CD4-positive, alpha-beta T cell (primary cell): ENCODE results near the gene OGT. TPM values are rescaled to one million over a fixed set of nuclear protein-coding genes. Genes with fewer than 3 reads are reported as not detected.

Source experiments
- ATAC-seq: fragments of 200-7000 bp; cut with Tn5 transposase; one replicate; pipeline ENCODE4 v1.10.0; 2022; ENCODE audit warnings: mild to moderate bottlenecking; ENCODE audit not compliant: poor library complexity
- CTCF ChIA-PET: fragments of 350-600 bp; sonication (Branson Sonifier 250); formaldehyde crosslinking; loops from one replicate; lab custom pipeline; 2021; ENCODE audit warnings: antibody characterized with exemption, inconsistent platforms; lab: Charles Lee
- POLR2A ChIA-PET: fragments of 350-600 bp; sonication (Branson Sonifier 250); formaldehyde crosslinking; loops from one replicate; lab custom pipeline; 2021; ENCODE audit warnings: antibody characterized with exemption, inconsistent platforms; lab: Charles Lee
- DNase-seq, 14 experiments: peaks; one replicate each; pipeline ENCODE4 v3.0.0-alpha.2; 2013 to 2020; ENCODE audit warnings: mixed read lengths in 2 of 14
- H3K27ac ChIP-seq, 2 donors: one replicate each; pipeline versions ENCODE4 v1.5.1 to v1.7.0; 2013; ENCODE audit warnings: low read length in 2 of 2, low read depth in 1 of 2, mild to moderate bottlenecking in 1 of 2
- H3K27me3 ChIP-seq, 2 experiments: 1 replicate in 1 of 2; 2 replicates in 1 of 2; pipeline versions ENCODE4 v1.6.1 to v1.7.0; 2013; ENCODE audit warnings: low read length in 2 of 2, control low read depth in 1 of 2, mild to moderate bottlenecking in 1 of 2, moderate library complexity in 1 of 2; ENCODE audit not compliant: insufficient read depth in 2 of 2, control insufficient read depth in 1 of 2
- H3K36me3 ChIP-seq: one replicate; pipeline ENCODE4 v1.6.1; 2013; ENCODE audit warnings: low read length, control low read depth; ENCODE audit not compliant: insufficient read depth
- H3K4me1 ChIP-seq: one replicate; pipeline ENCODE4 v1.6.1; 2013; ENCODE audit warnings: low read length, control low read depth; ENCODE audit not compliant: insufficient read depth
- H3K4me3 ChIP-seq: one replicate; pipeline ENCODE4 v1.5.1; 2013; ENCODE audit warnings: mild to moderate bottlenecking, low read length, moderate library complexity
- H3K9me3 ChIP-seq, 2 experiments: 1 replicate in 1 of 2; 2 replicates in 1 of 2; pipeline versions ENCODE4 v1.6.1 to v1.7.0; 2013; ENCODE audit warnings: low read length in 2 of 2, mild to moderate bottlenecking in 2 of 2, control low read depth in 1 of 2, moderate library complexity in 1 of 2; ENCODE audit not compliant: control insufficient read depth in 1 of 2, insufficient read depth in 1 of 2
- H3K27ac Mint-ChIP-seq: one replicate; pipeline ENCODE4 v1.8.0; 2020; ENCODE audit warnings: mixed read lengths
- H3K27me3 Mint-ChIP-seq: one replicate; pipeline ENCODE4 v1.8.0; 2021; ENCODE audit warnings: mixed read lengths
- H3K36me3 Mint-ChIP-seq: one replicate; pipeline ENCODE4 v1.8.0; 2021; ENCODE audit warnings: low read depth, mixed read lengths
- H3K4me1 Mint-ChIP-seq: one replicate; pipeline ENCODE4 v1.8.0; 2021; ENCODE audit warnings: low read depth, mixed read lengths
- H3K4me3 Mint-ChIP-seq: one replicate; pipeline ENCODE4 v1.8.0; 2020; ENCODE audit warnings: mild to moderate bottlenecking, mixed read lengths
- H3K9me3 Mint-ChIP-seq: one replicate; pipeline ENCODE4 v1.8.0; 2020; ENCODE audit warnings: mixed read lengths
- intact Hi-C, 2 experiments: fragments of 100-400 bp; cut with DNase I in 1 of 2; cut with micrococcal nuclease in 1 of 2; formaldehyde crosslinking; loops; one replicate each; pipeline versions ENCODE4 v1.15.1 to v1.9.0; 2023 to 2025; cut with DNase I, micrococcal nuclease
- total RNA-seq, 174 experiments: library from RNA in 2 of 174; stranded (reverse) in 2 of 174; gene quantifications; one replicate each; pipeline ENCODE4 v1.2.3 and lab custom pipeline; 2021 to 2026
- TF ChIP-seq, protein P1 (sequence below): fragments of 200-600 bp; IDR thresholded peaks from one replicate; pipeline ENCODE4 v1.8.0; 2022; ENCODE audit warnings: antibody characterized with exemption, mild to moderate bottlenecking

The OGT gene
- total RNA-seq, 2 experiments from 2014 or later = 279 to 295 TPM

DNA sequence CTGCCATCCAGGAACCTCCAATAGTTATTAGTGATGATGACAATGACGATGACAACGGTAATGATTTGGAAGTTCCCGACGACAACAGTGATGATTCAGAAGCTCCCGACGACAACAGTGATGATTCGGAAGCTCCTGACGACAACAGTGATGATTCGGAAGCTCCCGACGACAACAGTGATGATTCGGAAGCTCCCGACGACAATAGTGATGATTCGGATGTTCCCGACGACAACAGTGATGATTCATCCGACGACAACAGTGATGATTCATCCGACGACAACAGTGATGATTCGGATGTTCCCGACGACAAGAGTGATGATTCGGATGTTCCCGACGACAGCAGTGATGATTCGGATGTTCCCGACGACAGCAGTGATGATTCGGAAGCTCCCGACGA lies 70.7 kb downstream of the OGT start:
- no peaks in the 10 kb centered on the region for H3K27me3 Mint-ChIP-seq
- no peak overlapping the region for H3K27ac ChIP-seq
- no peak overlapping the region for H3K4me3 Mint-ChIP-seq
- peaks cover 81% of the 10 kb centered on the region for H3K36me3 Mint-ChIP-seq
- DNase-seq (peak in 1 of 14 experiments; percentile 28), ATAC-seq (no peak)
- peaks cover 32% of the 10 kb centered on the region for H3K4me1 ChIP-seq
- H3K4me3 ChIP-seq = no peak overlapping the region
- no peaks in the 10 kb centered on the region for H3K27me3 ChIP-seq
- TF ChIP-seq, protein P1, sequence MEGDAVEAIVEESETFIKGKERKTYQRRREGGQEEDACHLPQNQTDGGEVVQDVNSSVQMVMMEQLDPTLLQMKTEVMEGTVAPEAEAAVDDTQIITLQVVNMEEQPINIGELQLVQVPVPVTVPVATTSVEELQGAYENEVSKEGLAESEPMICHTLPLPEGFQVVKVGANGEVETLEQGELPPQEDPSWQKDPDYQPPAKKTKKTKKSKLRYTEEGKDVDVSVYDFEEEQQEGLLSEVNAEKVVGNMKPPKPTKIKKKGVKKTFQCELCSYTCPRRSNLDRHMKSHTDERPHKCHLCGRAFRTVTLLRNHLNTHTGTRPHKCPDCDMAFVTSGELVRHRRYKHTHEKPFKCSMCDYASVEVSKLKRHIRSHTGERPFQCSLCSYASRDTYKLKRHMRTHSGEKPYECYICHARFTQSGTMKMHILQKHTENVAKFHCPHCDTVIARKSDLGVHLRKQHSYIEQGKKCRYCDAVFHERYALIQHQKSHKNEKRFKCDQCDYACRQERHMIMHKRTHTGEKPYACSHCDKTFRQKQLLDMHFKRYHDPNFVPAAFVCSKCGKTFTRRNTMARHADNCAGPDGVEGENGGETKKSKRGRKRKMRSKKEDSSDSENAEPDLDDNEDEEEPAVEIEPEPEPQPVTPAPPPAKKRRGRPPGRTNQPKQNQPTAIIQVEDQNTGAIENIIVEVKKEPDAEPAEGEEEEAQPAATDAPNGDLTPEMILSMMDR = no peak
- no peaks in the 10 kb centered on the region for H3K9me3 ChIP-seq
- ChIA-PET POLR2A (no interaction called here), CTCF (interaction anchor here (0.6 kb wide), 1 partner anchor 55 kb away, joined by 3 read pairs; no protein-coding TSS in a partner anchor)
- peak overlapping the region; percentile 93 for H3K27ac Mint-ChIP-seq
- no peaks in the 10 kb centered on the region for H3K9me3 Mint-ChIP-seq
- intact Hi-C loops = no loop called here
- H3K36me3 ChIP-seq = peaks cover 42% of the 10 kb centered on the region
- peaks cover 36% of the 10 kb centered on the region for H3K4me1 Mint-ChIP-seq

DNA sequence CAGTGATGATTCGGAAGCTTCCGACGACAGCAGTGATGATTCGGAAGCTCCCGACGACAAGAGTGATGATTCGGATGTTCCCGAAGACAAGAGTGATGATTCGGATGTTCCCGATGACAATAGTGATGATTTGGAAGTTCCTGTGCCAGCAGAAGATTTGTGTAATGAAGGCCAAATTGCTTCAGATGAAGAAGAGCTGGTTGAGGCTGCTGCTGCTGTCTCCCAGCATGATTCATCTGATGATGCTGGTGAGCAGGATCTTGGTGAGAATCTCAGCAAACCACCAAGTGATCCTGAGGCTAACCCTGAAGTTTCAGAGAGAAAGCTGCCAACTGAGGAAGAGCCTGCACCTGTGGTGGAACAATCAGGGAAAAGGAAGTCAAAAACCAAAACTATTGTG lies 71.2 kb downstream of the OGT start:
- Mint-ChIP-seq H3K4me3 (no peak overlapping the region), H3K36me3 (peaks cover 86% of the 10 kb centered on the region), H3K4me1 (peaks cover 41% of the 10 kb centered on the region), H3K9me3 (no peaks in the 10 kb centered on the region), H3K27me3 (no peaks in the 10 kb centered on the region), H3K27ac (peak overlapping the region; percentile 93)
- Histone ChIP-seq H3K4me1 (peaks cover 37% of the 10 kb centered on the region), H3K27ac (no peak overlapping the region), H3K9me3 (no peaks in the 10 kb centered on the region), H3K27me3 (no peaks in the 10 kb centered on the region), H3K36me3 (peaks cover 43% of the 10 kb centered on the region), H3K4me3 (no peak overlapping the region)
- ATAC-seq = no peak
- TF ChIP-seq, protein P1 = no peak
- intact Hi-C loops = no loop called here
- ChIA-PET POLR2A (no interaction called here), CTCF (interaction anchor here (0.6 kb wide), 1 partner anchor 55 kb away, joined by 3 read pairs; no protein-coding TSS in a partner anchor)
- DNase-seq = no peak

DNA sequence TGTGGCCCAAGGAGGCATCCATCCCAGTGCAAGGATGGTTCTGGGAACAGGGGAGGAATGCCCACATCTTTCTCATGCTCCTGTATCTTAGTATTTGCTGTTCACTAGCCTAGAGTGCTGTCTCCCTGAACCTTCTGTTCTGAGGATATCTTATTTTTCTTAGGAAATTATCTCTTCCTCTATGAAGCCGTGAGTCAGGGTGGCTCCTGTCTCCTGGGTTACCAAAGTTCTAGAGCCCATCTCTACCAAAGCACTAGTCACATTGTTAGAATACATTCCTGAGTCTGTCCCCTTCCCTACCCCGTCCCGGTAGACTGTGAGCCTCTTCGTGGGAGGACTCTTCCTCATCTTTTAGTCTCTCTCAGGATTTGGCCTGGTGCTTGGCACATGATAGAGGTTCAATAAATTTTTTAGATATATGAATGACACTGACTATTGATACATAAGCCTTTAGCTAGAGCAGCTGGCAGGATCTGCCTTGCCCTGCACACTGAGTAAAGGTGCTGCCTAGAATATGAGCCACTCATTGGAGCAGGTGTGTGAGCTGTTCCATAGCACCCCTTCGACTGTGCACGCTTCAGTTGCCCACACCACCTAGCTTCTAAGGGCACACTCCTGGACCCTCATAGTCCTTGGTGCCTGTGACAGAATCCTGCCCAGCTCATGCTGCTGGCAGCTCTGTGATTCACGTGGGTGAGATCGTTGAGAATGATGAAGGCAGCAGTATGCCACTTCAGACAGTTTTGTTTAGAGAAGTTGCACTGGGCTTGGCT lies 72.1 kb downstream of the OGT start:
- H3K9me3 Mint-ChIP-seq = no peaks in the 10 kb centered on the region
- TF ChIP-seq, protein P1 = no peak
- ChIA-PET CTCF (no interaction called here), POLR2A (no interaction called here)
- DNase-seq (no peak), ATAC-seq (no peak)
- H3K36me3 Mint-ChIP-seq = peaks cover 88% of the 10 kb centered on the region
- Histone ChIP-seq H3K4me1 (peaks cover 43% of the 10 kb centered on the region), H3K36me3 (peaks cover 45% of the 10 kb centered on the region), H3K4me3 (no peak overlapping the region), H3K9me3 (no peaks in the 10 kb centered on the region), H3K27ac (no peak overlapping the region), H3K27me3 (no peaks in the 10 kb centered on the region)
- no peaks in the 10 kb centered on the region for H3K27me3 Mint-ChIP-seq
- intact Hi-C loops = loop anchor here in 1 of 2 experiments (5.0 kb wide), 1 partner anchor 47 kb away; no protein-coding TSS in a partner anchor
- no peak overlapping the region for H3K4me3 Mint-ChIP-seq
- peaks cover 45% of the 10 kb centered on the region for H3K4me1 Mint-ChIP-seq
- H3K27ac Mint-ChIP-seq = peak overlapping the region; percentile 93
